Measurements from ENCODE around the gene MYG1.

The MYG1 gene

GRCh38 chr12:53299454-53300180 lies at the start of gene MYG1:
Gene MYG1, plus strand, starts transcription at chr12:53299695. Its CDS starts 43 bp downstream, at chr12:53299738.
- H3K36me3 ChIP-seq (replicated peaks; ENCODE audit: insufficient read depth, low read length): no peaks in the 10 kb centered on the region; the same call in 1 of the 2 replicates
- no peaks in the 10 kb centered on the region for H4K20me1 ChIP-seq (ENCODE audit: insufficient read depth, low read length)
- H3K9me2 ChIP-seq (replicated peaks; ENCODE audit: insufficient read depth, low read length): no peaks in the 10 kb centered on the region
- H3K9me3 ChIP-seq (replicated peaks; ENCODE audit: insufficient read depth, low read length): no peaks in the 10 kb centered on the region
- H3K27ac ChIP-seq (ENCODE audit: low read length): peak within 1 kb of the TSS; percentile 62; the same call in 1 of the 2 replicates
- H3F3A ChIP-seq (ENCODE audit: insufficient read depth, low read length): peaks cover 18% of the 10 kb centered on the region
- H3K9ac ChIP-seq (ENCODE audit: low read length): peak within 1 kb of the TSS; percentile 62
- H3K4me2 ChIP-seq (ENCODE audit: low read depth, low read length): peak within 1 kb of the TSS; percentile 91
- H3K79me2 ChIP-seq (ENCODE audit: low read length): peaks cover 75% of the 10 kb centered on the region
- peak; percentile 91 for DNase-seq
- H2AFZ ChIP-seq (ENCODE audit: low read length): peak within 1 kb of the TSS; percentile 68
- TF ChIP-seq CTCF (IDR thresholded peaks at IDR 0.05; ENCODE audit: low read length) (peak; percentile 13), EZH2phosphoT487 (IDR thresholded peaks at IDR 0.05; ENCODE audit: low read length) (no peak), EZH2 (optimal IDR thresholded peaks at IDR 0.05; ENCODE audit: low read depth, low read length) (no peak)
- H3K4me3 ChIP-seq (ENCODE audit: low read length): peak within 1 kb of the TSS; percentile 77
- no peaks in the 10 kb centered on the region for H3K27me3 ChIP-seq (replicated peaks; ENCODE audit: insufficient read depth, low read length)
- peaks cover 15% of the 10 kb centered on the region for H3K4me1 ChIP-seq (ENCODE audit: low read length)

- TF ChIP-seq CTCF (IDR thresholded peaks at IDR 0.05; ENCODE audit: low read length) (peak; percentile 61), EZH2 (optimal IDR thresholded peaks at IDR 0.05; ENCODE audit: low read depth, low read length) (no peak)
- Histone ChIP-seq H3F3A (ENCODE audit: insufficient read depth, low read length) (no peaks in the 10 kb centered on the region; the same call in 1 of the 2 replicates), H3K27me3 (replicated peaks; ENCODE audit: insufficient read depth, low read length) (no peaks in the 10 kb centered on the region), H3K9ac (ENCODE audit: low read length) (peak overlapping the region; percentile 70), H4K20me1 (ENCODE audit: insufficient read depth, low read length) (no peaks in the 10 kb centered on the region), H3K9me2 (replicated peaks; ENCODE audit: insufficient read depth, low read length) (no peaks in the 10 kb centered on the region), H3K4me1 (ENCODE audit: low read length) (peaks cover 12% of the 10 kb centered on the region), H2AFZ (ENCODE audit: low read length) (peak overlapping the region; percentile 98), H3K4me2 (ENCODE audit: low read depth, low read length) (peak overlapping the region; percentile 99), H3K4me3 (ENCODE audit: low read length) (peak overlapping the region; percentile 89), H3K27ac (ENCODE audit: low read length) (peak overlapping the region; percentile 36; the same call in 1 of the 2 replicates), H3K9me3 (replicated peaks; ENCODE audit: insufficient read depth, low read length) (no peaks in the 10 kb centered on the region), H3K79me2 (ENCODE audit: low read length) (peaks cover 22% of the 10 kb centered on the region), H3K36me3 (replicated peaks; ENCODE audit: insufficient read depth, low read length) (no peaks in the 10 kb centered on the region)
- DNase-seq: peak; percentile 84
These were observed 47.8 kb upstream of the MYG1 start for GRCh38 chr12:53251477-53252348.

- H3K4me3 ChIP-seq (ENCODE audit: low read length): peak overlapping the region; percentile 89
- DNase-seq: no peak
- H3F3A ChIP-seq (ENCODE audit: insufficient read depth, low read length): no peaks in the 10 kb centered on the region; the same call in 1 of the 2 replicates
- no peaks in the 10 kb centered on the region for H3K36me3 ChIP-seq (replicated peaks; ENCODE audit: insufficient read depth, low read length)
- H3K79me2 ChIP-seq (ENCODE audit: low read length): peaks cover 22% of the 10 kb centered on the region
- peak overlapping the region; percentile 36; the same call in 1 of the 2 replicates for H3K27ac ChIP-seq (ENCODE audit: low read length)
- H3K9ac ChIP-seq (ENCODE audit: low read length): peak overlapping the region; percentile 70
- H3K4me1 ChIP-seq (ENCODE audit: low read length): peaks cover 12% of the 10 kb centered on the region
- no peaks in the 10 kb centered on the region for H3K9me3 ChIP-seq (replicated peaks; ENCODE audit: insufficient read depth, low read length)
- no peak for TF ChIP-seq EZH2 (optimal IDR thresholded peaks at IDR 0.05; ENCODE audit: low read depth, low read length)
- no peak for TF ChIP-seq CTCF (IDR thresholded peaks at IDR 0.05; ENCODE audit: low read length)
- no peak for TF ChIP-seq EZH2phosphoT487 (IDR thresholded peaks at IDR 0.05; ENCODE audit: low read length)
- H3K4me2 ChIP-seq (ENCODE audit: low read depth, low read length): peak overlapping the region; percentile 84
- H3K27me3 ChIP-seq (replicated peaks; ENCODE audit: insufficient read depth, low read length): no peaks in the 10 kb centered on the region
- no peaks in the 10 kb centered on the region for H3K9me2 ChIP-seq (replicated peaks; ENCODE audit: insufficient read depth, low read length)
- H4K20me1 ChIP-seq (ENCODE audit: insufficient read depth, low read length): no peaks in the 10 kb centered on the region
- peak overlapping the region; percentile 90 for H2AFZ ChIP-seq (ENCODE audit: low read length)
These were observed 47.1 kb upstream of the MYG1 start for GRCh38 chr12:53252349-53252916.
